ENCODE results near the gene ESYT1. TPM values are rescaled to one million over a fixed set of nuclear protein-coding genes. Genes with fewer than 3 reads are reported as not detected.

Gene ESYT1
- total and polyA plus RNA-seq, 9 of the 15 experiments (the other 6 are each of a cell fraction or from before 2014, with no cell fraction given): 132 to 420 (median 164) TPM

- peak; percentile 80 for TF ChIP-seq ATF3 (IDR thresholded peaks at IDR 0.05)
- TF ChIP-seq ATF3 (CRISPR knock-in tag; conservative IDR thresholded peaks at IDR 0.05): no peak
- TF ChIP-seq ZNF766 (CRISPR knock-in tag; conservative IDR thresholded peaks at IDR 0.05): no peak
- peak; percentile 78; the same call in 1 of the 2 replicates for TF ChIP-seq ZBTB2 (IDR thresholded peaks at IDR 0.05)
- no peak for TF ChIP-seq RUNX1 (IDR thresholded peaks at IDR 0.05; ENCODE audit: low read depth)
- TF ChIP-seq HDAC2 (IDR thresholded peaks at IDR 0.05): 0 out of 2 replicates have a peak, but pooled peaks have one; percentile 12
- no peak for TF ChIP-seq ZNF24 (IDR thresholded peaks at IDR 0.05)
- peak; percentile 59; the same call in 1 of the 2 replicates for TF ChIP-seq TAF7 (tag; IDR thresholded peaks at IDR 0.05)
- peak; percentile 27 to 60; a peak in 3 of 4 replicates for TF ChIP-seq FOXK2 (conservative IDR thresholded peaks at IDR 0.05 in 1 of 2, IDR thresholded peaks at IDR 0.05 in 1 of 2; ENCODE audit: low read depth in 2 of 2)
- peak; percentile 30 for TF ChIP-seq SMAD1 (IDR thresholded peaks at IDR 0.05; ENCODE audit: low read depth, low read length, partially characterized antibody)
- TF ChIP-seq ATF7 (IDR thresholded peaks at IDR 0.05): peak; percentile 66
- peak; percentile 43 for TF ChIP-seq NFE2 (IDR thresholded peaks at IDR 0.05; ENCODE audit: low read depth)
- TF ChIP-seq HCFC1 (IDR thresholded peaks at IDR 0.05; ENCODE audit: low read depth, low read length): peak; percentile 94
- TF ChIP-seq MEIS2 (IDR thresholded peaks at IDR 0.05; ENCODE audit: partially characterized antibody): no peak
- TF ChIP-seq ZBTB1 (CRISPR knock-in tag; IDR thresholded peaks at IDR 0.05; ENCODE audit: borderline replicate concordance, low read depth): 0 out of 2 replicates have a peak, but pooled peaks have one; percentile 20
- TF ChIP-seq POLR2AphosphoS5 (IDR thresholded peaks at IDR 0.05; ENCODE audit: control insufficient read depth, insufficient read depth, low read depth, low read length): peak; percentile 82
- 0 out of 2 replicates have a peak, but pooled peaks have one; percentile 32 for TF ChIP-seq DPF2 (IDR thresholded peaks at IDR 0.05)
- TF ChIP-seq GMEB1 (CRISPR knock-in tag; IDR thresholded peaks at IDR 0.05): peak; percentile 81
- no peak for TF ChIP-seq ZNF583 (CRISPR knock-in tag; IDR thresholded peaks at IDR 0.05)
- TF ChIP-seq MTA1 (IDR thresholded peaks at IDR 0.05; ENCODE audit: borderline replicate concordance): peak; percentile 56; the same call in 1 of the 2 replicates
- TF ChIP-seq CHD2 (IDR thresholded peaks at IDR 0.05; ENCODE audit: low read depth, low read length): peak; percentile 79
Observed at GRCh38 chr12:56152132-56152755, 24.2 kb downstream of the ESYT1 start, which contains the start of gene MYL6B (continued).

All from K562 (cell line).